A549 (cell line): ENCODE measurements around the gene ANKRD33B. TPM values are rescaled to one million over a fixed set of nuclear protein-coding genes. Genes with fewer than 3 reads are reported as not detected.
A peak's percentile ranks its signal among the peaks of the same experiment; 100 is the strongest.
"Not testable (repeated sequence)": the region's sequence is repeated elsewhere in the genome, so short reads cannot be mapped to it uniquely, and the experiment has no call there.

ENCODE experiments used
- ATAC-seq, 2 experiments: fragments of 200-7000 bp in 1 of 2; fragments of >200 bp in 1 of 2; cut with Nextera tagmentation in 1 of 2; cut with Tn5 transposase in 1 of 2; 3 replicates each; pipeline versions ENCODE4 v1.8.0 to v1.9.1; 2018 to 2020; ENCODE audit warnings: mild to moderate bottlenecking in 1 of 2, moderate library complexity in 1 of 2
- CTCF ChIA-PET: fragments of 300-600 bp; sonication (Branson Sonifier 250); formaldehyde crosslinking; extraction: SDS; loops from one replicate; lab custom pipeline; 2021; ENCODE audit warnings: antibody characterized with exemption, inconsistent platforms; lab: Yijun Ruan, JAX
- POLR2A ChIA-PET: fragments of 350-600 bp; formaldehyde crosslinking; extraction: SDS; loops from one replicate; lab custom pipeline; 2021; ENCODE audit warnings: antibody characterized with exemption, inconsistent platforms; lab: Yijun Ruan, JAX
- DNase-seq, 2 experiments: peaks; one replicate each; pipeline versions ENCODE4 v3.0.0 to v3.0.0-alpha.2; 2011 to 2016; ENCODE audit warnings: low read depth in 1 of 2, low spot score in 1 of 2
- FAIRE-seq: peaks from 2 replicates; lab custom pipeline; 2011; peaks lifted over from hg19 to GRCh38; lab: Jason Lieb, UNC
- H3K27ac ChIP-seq, 2 experiments: fragments of >200 bp; sonication (Bioruptor Twin); formaldehyde crosslinking; 3 replicates each; pipeline ENCODE4 v1.5.1; 2016 to 2017
- H3K4me1 ChIP-seq: fragments of >200 bp; sonication (Bioruptor Twin); formaldehyde crosslinking; 3 replicates; pipeline ENCODE4 v1.6.1; 2016
- H3K4me2 ChIP-seq: fragments of >200 bp; sonication (Bioruptor Twin); formaldehyde crosslinking; 3 replicates; pipeline ENCODE4 v1.6.1; 2016
- H3K4me3 ChIP-seq: fragments of >200 bp; sonication (Bioruptor Twin); formaldehyde crosslinking; 3 replicates; pipeline ENCODE4 v1.5.1; 2016
- H3K9me3 ChIP-seq: fragments of >200 bp; sonication (Bioruptor Twin); formaldehyde crosslinking; 3 replicates; pipeline ENCODE4 v1.6.1; 2016
- ATOH8 ChIP-seq: fragments of 250-450 bp; sonication (Bioruptor Pico); IDR thresholded peaks from 2 replicates; pipeline ENCODE4 v1.5.0; 2020; ENCODE audit warnings: low read depth, mild to moderate bottlenecking, moderate library complexity
- BHLHE40 ChIP-seq: IDR thresholded peaks from 2 replicates; pipeline ENCODE4 v1.6.1; 2012; ENCODE audit warnings: low read depth, low read length, inconsistent platforms
- CBX8 ChIP-seq: fragments of 200-600 bp; sonication (generic); IDR thresholded peaks from 2 replicates; pipeline ENCODE4 v1.6.1; 2016
- CHD2 ChIP-seq: fragments of 150-350 bp; IDR thresholded peaks from 2 replicates; pipeline ENCODE4 v1.6.1; 2014; ENCODE audit warnings: low read length; ENCODE audit not compliant: partially characterized antibody
- FOSL2 ChIP-seq, 2 experiments: fragments of 450-650 bp in 1 of 2; fragments of >200 bp in 1 of 2; sonication (Bioruptor Twin) in 1 of 2; formaldehyde crosslinking; IDR thresholded peaks; 2 replicates each; pipeline versions ENCODE4 v1.5.0 to v1.6.1; 2016 to 2020; ENCODE audit warnings: mild to moderate bottlenecking in 1 of 2, moderate library complexity in 1 of 2
- GATA3 ChIP-seq: IDR thresholded peaks from 2 replicates; pipeline ENCODE4 v1.6.1; 2012; ENCODE audit warnings: borderline replicate concordance
- JUN ChIP-seq, 2 experiments: fragments of >200 bp; sonication (Bioruptor Twin); formaldehyde crosslinking; IDR thresholded peaks; 2 replicates in 1 of 2; 3 replicates in 1 of 2; pipeline ENCODE4 v1.6.1; 2016 to 2017
- KDM1A ChIP-seq: fragments of 200-600 bp; sonication (generic); IDR thresholded peaks from 2 replicates; pipeline ENCODE4 v1.6.1; 2016; ENCODE audit warnings: low read depth, mild to moderate bottlenecking
- MAX ChIP-seq: IDR thresholded peaks from 2 replicates; pipeline ENCODE4 v1.6.1; 2012
- NFE2L2 ChIP-seq: fragments of 150-350 bp; conservative IDR thresholded peaks from 2 replicates; pipeline ENCODE4 v1.6.1; 2014; ENCODE audit warnings: low read length
- NPAS2 ChIP-seq: fragments of 250-450 bp; sonication (Bioruptor Pico); IDR thresholded peaks from 2 replicates; pipeline ENCODE4 v1.8.0; 2022; ENCODE audit warnings: mild to moderate bottlenecking, moderate library complexity, borderline replicate concordance
- RAD21 ChIP-seq, 2 experiments: fragments of >200 bp in 1 of 2; sonication (Bioruptor Twin) in 1 of 2; formaldehyde crosslinking in 1 of 2; IDR thresholded peaks in 1 of 2; conservative IDR thresholded peaks in 1 of 2; 2 replicates in 1 of 2; 3 replicates in 1 of 2; pipeline ENCODE4 v1.6.1; 2012 to 2018; ENCODE audit warnings: inconsistent platforms in 1 of 2
- RCOR1 ChIP-seq: fragments of 150-350 bp; IDR thresholded peaks from 2 replicates; pipeline ENCODE4 v1.6.1; 2014; ENCODE audit warnings: antibody characterized with exemption, low read length, low read depth
- REST ChIP-seq: fragments of 200-600 bp; sonication (generic); IDR thresholded peaks from 2 replicates; pipeline ENCODE4 v1.6.1; 2016; ENCODE audit warnings: antibody characterized with exemption, mild to moderate bottlenecking, moderate library complexity
- SREBF2 ChIP-seq: fragments of 450-650 bp; IDR thresholded peaks from 2 replicates; pipeline ENCODE4 v1.6.1; 2014; ENCODE audit warnings: mild to moderate bottlenecking, moderate library complexity
- TP53 ChIP-seq: fragments of 250-450 bp; sonication (Bioruptor Pico); IDR thresholded peaks from 2 replicates; pipeline ENCODE4 v1.5.0; 2021; ENCODE audit warnings: mild to moderate bottlenecking, moderate library complexity
- ZC3H11A ChIP-seq: fragments of 450-650 bp; IDR thresholded peaks from 2 replicates; pipeline ENCODE4 v1.6.1; 2014; ENCODE audit warnings: antibody characterized with exemption, mild to moderate bottlenecking
- WGBS: methylation state at CpG from one replicate; pipeline ENCODE4 v1.1.6; 2017; ENCODE audit errors: missing lambda C conversion rate; 5-methylcytosine and 5-hydroxymethylcytosine counted together
- polyA plus RNA-seq, 4 experiments: library from polyadenylated mRNA; depleted of rRNA in 3 of 4; stranded (reverse); fragments of >200 nt; fragmentation: RNase III in 1 of 4; extraction: RNeasy Plus Mini Kit Qiagen cat#74134 plus additional on column Dnase treatment in 1 of 4; gene quantifications; 2 replicates in 3 of 4; 3 replicates in 1 of 4; pipeline ENCODE4 v1.2.3, GENCODE V29; 2011 to 2017

The ANKRD33B gene
- polyA plus RNA-seq, 2 of the 4 experiments (the other 2 are of a cell fraction), result 4.0 to 6.9 TPM

- TF ChIP-seq REST, result no peak
- no peak for TF ChIP-seq SREBF2
Measured at GRCh38 chr5:10572451-10572850, 8.6 kb downstream of the ANKRD33B start (continued).

- TF ChIP-seq FOSL2 (IDR thresholded peaks at IDR 0.05), result no peak
- no peak for TF ChIP-seq FOSL2 (CRISPR knock-in tag; IDR thresholded peaks at IDR 0.05)
- no peak for TF ChIP-seq ZC3H11A
- no peak for TF ChIP-seq ATOH8
- TF ChIP-seq RCOR1, result no peak
- no peak for TF ChIP-seq JUN (IDR thresholded peaks at IDR 0.05)
- no peak for TF ChIP-seq BHLHE40
- no peak for TF ChIP-seq TP53 (CRISPR knock-in tag)
- TF ChIP-seq KDM1A, result no peak
- no peak for TF ChIP-seq MAX
- no peak for TF ChIP-seq NPAS2 (CRISPR knock-in tag)
- WGBS, result 89% methylated on average over 8 of the region's 8 CpGs
- ChIA-PET CTCF (no interaction called here), POLR2A (no interaction called here)
- no peak for FAIRE-seq
- Histone ChIP-seq H3K4me1 (peaks cover 20% of the 10 kb centered on the region), H3K27ac (no peak overlapping the region), H3K9me3 (no peaks in the 10 kb centered on the region), H3K4me3 (no peak overlapping the region), H3K4me2 (no peak overlapping the region)
- no peak for ATAC-seq
- no peak for DNase-seq
Measured at GRCh38 chr5:10573487-10574145, 9.7 kb downstream of the ANKRD33B start.

GRCh38 chr5:10574879-10575278 lies 11.0 kb downstream of the ANKRD33B start:
- POLR2A ChIA-PET, ATAC-seq, H3K4me2 ChIP-seq, H3K27ac ChIP-seq, DNase-seq, H3K4me3 ChIP-seq, H3K9me3 ChIP-seq, FAIRE-seq: not testable (repeated sequence)
- H3K4me1 ChIP-seq, result peaks cover 24% of the 10 kb centered on the region
- WGBS, result 87% methylated on average over 7 of the region's 7 CpGs
- CTCF ChIA-PET, result interaction anchor here (0.7 to 3.8 kb wide), 4 partner anchors 53 to 929 kb away, joined by 3 to 26 read pairs (median 4); no protein-coding TSS in a partner anchor

- WGBS, result 85% methylated on average over 7 of the region's 7 CpGs
- peaks cover 29% of the 10 kb centered on the region for H3K4me1 ChIP-seq
- no peaks in the 10 kb centered on the region for H3K9me3 ChIP-seq
- TF ChIP-seq NFE2L2 (no peak), RAD21 (conservative IDR thresholded peaks at IDR 0.05 in 1 of 2, IDR thresholded peaks at IDR 0.05 in 1 of 2) (peak in 1 of 2 experiments; percentile 25; a peak in 2 of 5 replicates), CBX8 (no peak), CHD2 (no peak), GATA3 (no peak), KDM1A (peak; percentile 43; the same call in 1 of the 2 replicates)
- ChIA-PET CTCF (interaction anchor here (1.0 to 3.8 kb wide), 3 partner anchors 52 to 293 kb away, joined by 3 to 26 read pairs (median 15); no protein-coding TSS in a partner anchor), POLR2A (no interaction called here)
- FAIRE-seq, result no peak
- H3K27ac ChIP-seq, result peak overlapping the region in 1 of 2 experiments; percentile 45; a peak in 1 of 6 replicates
- no peak for DNase-seq
- no peak overlapping the region for H3K4me2 ChIP-seq
- peak in 1 of 2 experiments; percentile 34; a peak in 2 of 6 replicates for ATAC-seq
- H3K4me3 ChIP-seq, result no peak overlapping the region
Measured at GRCh38 chr5:10576121-10576789, 12.4 kb downstream of the ANKRD33B start.
